C4-2B (cell line): ENCODE measurements around the gene CWC27.

Source experiments
- H3K27ac ChIP-seq: fragments of 450-650 bp; 2 replicates; pipeline ENCODE4 v1.5.1; 2017
- CTCF ChIP-seq: fragments of 450-650 bp; conservative IDR thresholded peaks from 2 replicates; pipeline ENCODE4 v1.5.1; 2017; ENCODE audit warnings: mild to moderate bottlenecking
- ZFX ChIP-seq: fragments of 450-650 bp; IDR thresholded peaks from 2 replicates; pipeline ENCODE4 v1.6.1; 2017

CWC27 gene

DNA sequence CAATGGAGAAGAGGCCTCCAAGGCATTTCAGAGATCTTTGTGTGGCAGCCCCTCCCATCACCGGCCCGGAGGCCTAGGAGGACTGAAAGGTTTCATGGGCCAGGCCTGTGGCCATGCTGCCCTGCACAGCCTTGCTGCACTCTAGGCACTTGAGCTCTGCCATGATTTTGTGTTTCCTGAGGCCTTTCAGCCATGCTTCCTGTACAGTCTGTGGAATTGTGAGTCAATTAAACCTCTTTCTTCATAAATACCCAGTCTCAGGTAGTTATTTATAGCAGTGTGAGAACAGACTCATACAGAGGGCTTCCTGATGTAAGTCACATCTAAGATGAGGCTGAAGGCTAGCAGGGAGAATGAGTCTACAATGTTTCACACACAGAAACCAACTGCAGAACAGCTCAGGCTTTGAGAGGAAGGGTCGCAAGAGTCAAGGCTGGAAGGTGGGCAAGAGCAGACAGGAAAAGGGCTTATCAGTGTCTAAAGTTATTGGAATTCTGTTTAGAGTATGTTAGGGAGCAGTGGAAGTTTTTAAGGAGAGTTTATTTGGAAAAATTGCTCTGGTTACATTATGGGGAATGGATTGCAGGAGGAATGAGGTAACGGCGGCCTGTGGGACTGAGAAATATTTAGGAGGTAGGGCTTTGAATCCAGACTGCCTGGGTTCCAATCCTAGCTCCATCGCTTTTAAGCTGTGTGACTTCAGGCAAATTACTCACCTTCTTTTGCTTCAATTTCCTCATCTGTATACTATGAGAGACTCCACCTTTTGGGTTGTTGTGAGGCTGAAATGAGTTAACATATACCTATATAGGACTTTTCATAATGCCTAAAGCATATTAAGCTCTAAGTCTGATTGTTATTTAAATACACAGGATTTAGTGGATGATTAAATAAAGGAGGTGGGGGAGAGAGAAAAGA, 291.2 kb downstream of the CWC27 start:
- no peak for TF ChIP-seq ZFX
- no peak for TF ChIP-seq CTCF
- H3K27ac ChIP-seq: no peak overlapping the region

- no peak overlapping the region for H3K27ac ChIP-seq
- TF ChIP-seq CTCF (no peak), ZFX (no peak)
Measured at GRCh38 chr5:65061250-65061973, 292.7 kb downstream of the CWC27 start.

- TF ChIP-seq CTCF: no peak
- TF ChIP-seq ZFX: no peak
- H3K27ac ChIP-seq: no peak overlapping the region
Measured at GRCh38 chr5:65061974-65062353, 293.2 kb downstream of the CWC27 start.

DNA sequence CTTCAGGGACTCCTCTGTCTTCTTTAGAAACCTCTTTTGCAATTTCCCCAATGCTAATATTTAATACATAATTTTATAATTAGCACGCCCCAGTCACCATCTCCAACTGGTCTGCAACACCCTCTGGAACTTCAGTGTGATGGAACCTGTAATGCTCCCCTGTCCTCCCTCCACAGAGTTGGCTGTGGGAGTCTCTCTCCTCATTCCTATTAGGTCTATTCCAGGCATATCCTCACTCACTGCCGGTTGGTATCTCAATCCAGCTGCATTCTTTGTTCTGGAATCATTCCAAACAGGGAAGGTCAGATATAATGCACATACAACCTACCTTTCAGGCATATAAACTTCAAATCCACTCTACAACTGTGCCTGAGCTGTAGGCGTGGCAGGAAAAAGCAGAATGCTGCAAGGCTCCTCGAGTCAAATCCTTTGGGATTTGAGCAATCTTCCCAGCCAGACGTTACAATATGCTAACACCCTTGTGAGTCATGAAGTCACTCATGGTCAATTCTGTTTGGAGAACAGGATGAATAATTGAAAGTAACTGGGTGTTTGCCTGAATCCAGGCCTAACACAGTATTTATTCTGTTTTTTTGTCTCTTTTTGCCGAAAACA, 293.8 kb downstream of the CWC27 start:
- TF ChIP-seq CTCF (no peak), ZFX (no peak)
- H3K27ac ChIP-seq: no peak overlapping the region

DNA sequence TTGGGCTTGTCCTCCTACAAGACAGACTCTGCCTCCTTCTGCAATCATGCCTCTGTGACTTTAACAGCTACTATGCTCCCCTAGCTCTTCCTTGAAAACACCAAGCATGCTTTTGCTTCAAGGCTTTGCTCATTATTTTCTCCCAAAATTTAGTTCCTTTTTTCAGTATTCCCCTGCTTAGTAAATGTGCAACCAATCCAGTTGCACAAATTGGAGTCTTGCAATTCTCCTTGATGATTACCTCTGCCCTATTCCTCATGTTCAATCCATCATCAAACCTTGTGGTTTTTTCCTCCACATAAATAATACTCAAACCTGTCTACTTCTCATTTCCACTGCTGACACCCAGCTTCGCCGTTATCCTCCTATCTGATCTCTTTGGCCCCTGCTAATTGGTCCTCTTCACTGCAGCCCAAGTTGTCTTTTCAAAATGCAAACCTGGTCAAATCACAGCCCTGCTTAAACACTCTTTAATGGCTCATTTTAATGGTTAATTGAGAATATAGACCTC, 296.3 kb downstream of the CWC27 start:
- no peak for TF ChIP-seq CTCF
- H3K27ac ChIP-seq: no peak overlapping the region

- H3K27ac ChIP-seq: no peak overlapping the region
- TF ChIP-seq CTCF (no peak), ZFX (no peak)
Measured at GRCh38 chr5:65066387-65067146, 297.8 kb downstream of the CWC27 start.
